ENCODE measurements around the gene ADGRG6. TPM values are rescaled to one million over a fixed set of nuclear protein-coding genes. Genes with fewer than 3 reads are reported as not detected.

ADGRG6 gene
- total and polyA plus RNA-seq, 10 of the 15 experiments (the other 5 are each of a cell fraction or from before 2014, with no cell fraction given), result 0.01 to 0.24 (median 0.13) TPM; not detected in 7

- TF ChIP-seq RELB (IDR thresholded peaks at IDR 0.05; ENCODE audit: low read depth) (no peak), HDAC6 (IDR thresholded peaks at IDR 0.05; ENCODE audit: unreplicated experiment) (no peak), NR2C1 (IDR thresholded peaks at IDR 0.05) (no peak), IKZF2 (IDR thresholded peaks at IDR 0.05) (no peak), ZNF217 (IDR thresholded peaks at IDR 0.05) (no peak), ZBTB11 (CRISPR knock-in tag; IDR thresholded peaks at IDR 0.05) (no peak), SMC3 (IDR thresholded peaks at IDR 0.05; ENCODE audit: borderline replicate concordance, low read length) (no peak), CEBPZ (IDR thresholded peaks at IDR 0.05; ENCODE audit: low read depth, low read length) (no peak), ZNF687 (IDR thresholded peaks at IDR 0.05) (no peak), RAD51 (IDR thresholded peaks at IDR 0.05) (no peak), RB1 (IDR thresholded peaks at IDR 0.05; ENCODE audit: borderline replicate concordance) (no peak), RBBP5 (conservative IDR thresholded peaks at IDR 0.05) (no peak), SPI1 (IDR thresholded peaks at IDR 0.05; ENCODE audit: borderline replicate concordance, insufficient read depth, low read depth, low read length) (no peak), CREM (IDR thresholded peaks at IDR 0.05; ENCODE audit: low read depth) (no peak)
Observed at GRCh38 chr6:142448091-142448729, 146.4 kb downstream of the ADGRG6 start (continued).
